Uterus (tissue), 4 donors: Measurements from ENCODE around the gene MRGPRF. TPM values are rescaled to one million over a fixed set of nuclear protein-coding genes. Genes with fewer than 3 reads are reported as not detected.

Source experiments
- DNase-seq, 2 donors: peaks; one replicate each; pipeline ENCODE4 v3.0.0-alpha.2; 2019 to 2020
- H3K27ac ChIP-seq, 2 donors: fragments of 200-600 bp; sonication (generic); 1 replicate in 1 of 2; 2 replicates in 1 of 2; pipeline ENCODE4 v1.5.1; 2016 to 2018
- H3K27me3 ChIP-seq, 2 donors: fragments of 200-600 bp; sonication (generic); one replicate each; pipeline ENCODE4 v1.5.1; 2018 to 2019; ENCODE audit warnings: control low read depth in 1 of 2
- H3K36me3 ChIP-seq, 2 donors: fragments of 200-600 bp; sonication (generic); one replicate each; pipeline ENCODE4 v1.5.1; 2019; ENCODE audit warnings: control low read depth in 1 of 2
- H3K4me1 ChIP-seq, 2 donors: fragments of 200-600 bp; sonication (generic); one replicate each; pipeline ENCODE4 v1.5.1; 2018 to 2019; ENCODE audit warnings: control low read depth in 1 of 2
- H3K4me3 ChIP-seq, 2 donors: fragments of 200-600 bp; sonication (generic); 1 replicate in 1 of 2; 2 replicates in 1 of 2; pipeline ENCODE4 v1.5.1; 2018 to 2019; ENCODE audit warnings: mild to moderate bottlenecking in 1 of 2
- H3K9me3 ChIP-seq, 2 donors: fragments of 200-600 bp; sonication (generic); one replicate each; pipeline ENCODE4 v1.5.1; 2019; ENCODE audit warnings: control low read depth in 1 of 2
- CTCF ChIP-seq, 4 experiments: fragments of 200-600 bp in 2 of 4; fragments of 450-650 bp in 2 of 4; sonication (generic) in 2 of 4; IDR thresholded peaks; one replicate each; pipeline ENCODE4 v1.5.1; 2016 to 2019; ENCODE audit warnings: antibody characterized with exemption in 4 of 4, mild to moderate bottlenecking in 2 of 4, moderate library complexity in 1 of 4
- POLR2A ChIP-seq, 2 donors: fragments of 450-650 bp; IDR thresholded peaks; one replicate each; pipeline ENCODE4 v1.6.1; 2016; ENCODE audit warnings: antibody characterized with exemption in 2 of 2, mild to moderate bottlenecking in 1 of 2, moderate library complexity in 1 of 2
- intact Hi-C: fragments of 100-400 bp; cut with DNase I; formaldehyde crosslinking; loops from one replicate; pipeline ENCODE4 v1.15.1; 2023; ENCODE audit warnings: low total_unique reads
- total RNA-seq, 4 donors: library from RNA; depleted of rRNA in 3 of 4; stranded (reverse); fragments of >200 nt in 3 of 4; gene quantifications; one replicate each; pipeline versions ENCODE4 v1.1.0 to v1.2.4, GENCODE V29; 2014 to 2023
- donor health status: DM: yes; HTN: yes; CAD: no.

MRGPRF gene
- total RNA-seq, 4 donors from 2014 or later: 52.6 to 173 (median 75.0) TPM

- no peaks in the 10 kb centered on the region for H3K36me3 ChIP-seq
- no peaks in the 10 kb centered on the region for H3K9me3 ChIP-seq
- peak overlapping the region; percentile 84 to 99 for H3K27ac ChIP-seq
- H3K27me3 ChIP-seq: no peaks in the 10 kb centered on the region
- H3K4me3 ChIP-seq: no peak overlapping the region
- TF ChIP-seq POLR2A (IDR thresholded peaks at IDR 0.05): no peak
- no peak for TF ChIP-seq CTCF (IDR thresholded peaks at IDR 0.05)
- peaks cover 5 to 38% of the 10 kb centered on the region in 2 donors for H3K4me1 ChIP-seq
- intact Hi-C loops: no loop called here
- peak in 1 of 2 donors; percentile 23 for DNase-seq
Measured at GRCh38 chr11:69005631-69006368, 7.2 kb downstream of the MRGPRF start.

- peak overlapping the region; percentile 84 to 99 for H3K27ac ChIP-seq
- no peaks in the 10 kb centered on the region for H3K27me3 ChIP-seq
- no peak overlapping the region for H3K4me3 ChIP-seq
- intact Hi-C loops: no loop called here
- H3K36me3 ChIP-seq: no peaks in the 10 kb centered on the region
- TF ChIP-seq CTCF (IDR thresholded peaks at IDR 0.05) (no peak), POLR2A (IDR thresholded peaks at IDR 0.05) (no peak)
- H3K9me3 ChIP-seq: no peaks in the 10 kb centered on the region
- peak in 1 of 2 donors; percentile 22 for DNase-seq
- H3K4me1 ChIP-seq: peaks cover 5 to 38% of the 10 kb centered on the region in 2 donors
Measured at GRCh38 chr11:69005183-69005630, 7.8 kb downstream of the MRGPRF start.

- intact Hi-C loops: no loop called here
- Histone ChIP-seq H3K36me3 (no peaks in the 10 kb centered on the region), H3K9me3 (no peaks in the 10 kb centered on the region), H3K27me3 (no peaks in the 10 kb centered on the region), H3K27ac (peak overlapping the region; percentile 84 to 99), H3K4me3 (no peak overlapping the region), H3K4me1 (peaks cover 10 to 38% of the 10 kb centered on the region in 2 donors)
- TF ChIP-seq POLR2A (IDR thresholded peaks at IDR 0.05): no peak
- TF ChIP-seq CTCF (IDR thresholded peaks at IDR 0.05): no peak
- peak in 1 of 2 donors; percentile 16 for DNase-seq
Measured at GRCh38 chr11:69004411-69005182, 8.4 kb downstream of the MRGPRF start.

- intact Hi-C loops: no loop called here
- DNase-seq: peak in 1 of 2 donors; percentile 22
- H3K36me3 ChIP-seq: no peaks in the 10 kb centered on the region
- TF ChIP-seq CTCF (IDR thresholded peaks at IDR 0.05) (no peak), POLR2A (IDR thresholded peaks at IDR 0.05) (no peak)
- peaks cover 16 to 38% of the 10 kb centered on the region in 2 donors for H3K4me1 ChIP-seq
- no peaks in the 10 kb centered on the region for H3K27me3 ChIP-seq
- no peak overlapping the region for H3K4me3 ChIP-seq
- peak overlapping the region; percentile 84 to 99 for H3K27ac ChIP-seq
- H3K9me3 ChIP-seq: no peaks in the 10 kb centered on the region
Measured at GRCh38 chr11:69003866-69004367, 9.1 kb downstream of the MRGPRF start.
